GM12878 (cell line): ENCODE data around the gene ISOC2.

Experiments used
- CTCF ChIP-seq, 3 experiments: IDR thresholded peaks in 2 of 3; conservative IDR thresholded peaks in 1 of 3; 2 replicates each; pipeline ENCODE4 v1.5.1; 2011; ENCODE audit warnings: low read depth in 3 of 3, low read length in 3 of 3, mild to moderate bottlenecking in 3 of 3, control low read depth in 2 of 3, moderate library complexity in 2 of 3, inconsistent platforms in 1 of 3, mixed read lengths in 1 of 3; ENCODE audit not compliant: control insufficient read depth in 2 of 3, insufficient read depth in 1 of 3; ENCODE audit errors: extremely low read depth in 1 of 3
- JUNB ChIP-seq: IDR thresholded peaks from 2 replicates; pipeline ENCODE4 v1.6.1; 2016; ENCODE audit warnings: antibody characterized with exemption, mild to moderate bottlenecking
- TARDBP ChIP-seq: IDR thresholded peaks from 2 replicates; pipeline ENCODE4 v1.6.1; 2016; ENCODE audit warnings: borderline replicate concordance

GRCh38 chr19:55504252-55504603 lies 42.8 kb upstream of the ISOC2 start:
- TF ChIP-seq CTCF (IDR thresholded peaks at IDR 0.05 in 2 of 3, conservative IDR thresholded peaks at IDR 0.05 in 1 of 3; ENCODE audit: control insufficient read depth in 2 of 3, extremely low read depth in 1 of 3, insufficient read depth in 1 of 3, low read depth in 3 of 3, low read length in 3 of 3) = no peak
- TF ChIP-seq TARDBP = no peak
- no peak for TF ChIP-seq JUNB
